Mucosa of stomach (tissue), 1 donor: ENCODE data around the gene TOP1.
"Not testable (repeated sequence)": the region's sequence is repeated elsewhere in the genome, so short reads cannot be mapped to it uniquely, and the experiment has no call there.

Experiments used
- H3K27me3 ChIP-seq: one replicate; pipeline ENCODE4 v1.7.0; 2013; ENCODE audit warnings: mild to moderate bottlenecking, low read length; ENCODE audit not compliant: control insufficient read depth, insufficient read depth
- H3K36me3 ChIP-seq: one replicate; pipeline ENCODE4 v1.7.0; 2013; ENCODE audit warnings: low read length; ENCODE audit not compliant: control insufficient read depth, insufficient read depth
- H3K4me1 ChIP-seq: one replicate; pipeline ENCODE4 v1.7.0; 2013; ENCODE audit warnings: mild to moderate bottlenecking, low read length; ENCODE audit not compliant: control insufficient read depth, insufficient read depth
- H3K4me3 ChIP-seq: one replicate; pipeline ENCODE4 v1.7.0; 2013; ENCODE audit warnings: low read length
- H3K9ac ChIP-seq: one replicate; pipeline ENCODE4 v1.7.0; 2013; ENCODE audit warnings: mild to moderate bottlenecking, low read length, moderate library complexity
- H3K9me3 ChIP-seq: one replicate; pipeline ENCODE4 v1.7.0; 2013; ENCODE audit warnings: mild to moderate bottlenecking, low read length, moderate library complexity; ENCODE audit not compliant: control insufficient read depth
- donor health status: Pancreatic carcinoma.

TOP1 gene

GRCh38 chr20:41116282-41116956, 87.8 kb downstream of the TOP1 start:
- no peak overlapping the region for H3K9ac ChIP-seq
- no peak overlapping the region for H3K4me3 ChIP-seq
- H3K27me3 ChIP-seq, result no peaks in the 10 kb centered on the region
- H3K36me3 ChIP-seq, result peaks cover 6% of the 10 kb centered on the region
- H3K9me3 ChIP-seq, result no peaks in the 10 kb centered on the region
- peaks cover 26% of the 10 kb centered on the region for H3K4me1 ChIP-seq

- H3K9me3 ChIP-seq, H3K36me3 ChIP-seq, H3K27me3 ChIP-seq, H3K9ac ChIP-seq, H3K4me3 ChIP-seq: not testable (repeated sequence)
- H3K4me1 ChIP-seq, result peaks cover 26% of the 10 kb centered on the region
These were observed 89.5 kb downstream of the TOP1 start for GRCh38 chr20:41118159-41118558.

- Histone ChIP-seq H3K27me3 (no peaks in the 10 kb centered on the region), H3K9me3 (no peaks in the 10 kb centered on the region), H3K4me1 (peaks cover 26% of the 10 kb centered on the region), H3K9ac (no peak overlapping the region), H3K36me3 (peaks cover 6% of the 10 kb centered on the region), H3K4me3 (no peak overlapping the region)
These were observed 90.0 kb downstream of the TOP1 start for GRCh38 chr20:41118632-41119031.

GRCh38 chr20:41119614-41120561, 91.3 kb downstream of the TOP1 start:
- H3K36me3 ChIP-seq, result peaks cover 6% of the 10 kb centered on the region
- H3K9ac ChIP-seq, result no peak overlapping the region
- H3K4me3 ChIP-seq, result no peak overlapping the region
- peaks cover 30% of the 10 kb centered on the region for H3K4me1 ChIP-seq
- no peaks in the 10 kb centered on the region for H3K27me3 ChIP-seq
- H3K9me3 ChIP-seq, result no peaks in the 10 kb centered on the region

GRCh38 chr20:41121399-41121798, 92.8 kb downstream of the TOP1 start:
- Histone ChIP-seq H3K9ac (no peak overlapping the region), H3K9me3 (no peaks in the 10 kb centered on the region), H3K4me3 (no peak overlapping the region), H3K4me1 (peaks cover 27% of the 10 kb centered on the region), H3K27me3 (no peaks in the 10 kb centered on the region), H3K36me3 (peaks cover 7% of the 10 kb centered on the region)

GRCh38 chr20:41123631-41124030, 95.0 kb downstream of the TOP1 start:
- Histone ChIP-seq H3K9ac (no peak overlapping the region), H3K27me3 (no peaks in the 10 kb centered on the region), H3K4me1 (peaks cover 18% of the 10 kb centered on the region), H3K9me3 (no peaks in the 10 kb centered on the region), H3K4me3 (no peak overlapping the region), H3K36me3 (peaks cover 7% of the 10 kb centered on the region)

GRCh38 chr20:41124451-41125094, 96.0 kb downstream of the TOP1 start:
- H3K36me3 ChIP-seq, result peaks cover 7% of the 10 kb centered on the region
- H3K9ac ChIP-seq, result no peak overlapping the region
- H3K4me3 ChIP-seq, result no peak overlapping the region
- H3K4me1 ChIP-seq, result peaks cover 16% of the 10 kb centered on the region
- H3K27me3 ChIP-seq, result no peaks in the 10 kb centered on the region
- H3K9me3 ChIP-seq, result no peaks in the 10 kb centered on the region

GRCh38 chr20:41125530-41126457, 97.2 kb downstream of the TOP1 start:
- no peaks in the 10 kb centered on the region for H3K27me3 ChIP-seq
- H3K9me3 ChIP-seq, result no peaks in the 10 kb centered on the region
- H3K4me1 ChIP-seq, result peaks cover 12% of the 10 kb centered on the region
- H3K36me3 ChIP-seq, result peaks cover 7% of the 10 kb centered on the region
- no peak overlapping the region for H3K9ac ChIP-seq
- no peak overlapping the region for H3K4me3 ChIP-seq

- H3K4me3 ChIP-seq, result no peak overlapping the region
- no peak overlapping the region for H3K9ac ChIP-seq
- H3K27me3 ChIP-seq, result no peaks in the 10 kb centered on the region
- peaks cover 7% of the 10 kb centered on the region for H3K36me3 ChIP-seq
- H3K4me1 ChIP-seq, result peaks cover 12% of the 10 kb centered on the region
- no peaks in the 10 kb centered on the region for H3K9me3 ChIP-seq
These were observed 98.1 kb downstream of the TOP1 start for GRCh38 chr20:41126719-41127118.

- H3K9me3 ChIP-seq, H3K4me3 ChIP-seq, H3K27me3 ChIP-seq, H3K36me3 ChIP-seq, H3K9ac ChIP-seq: not testable (repeated sequence)
- H3K4me1 ChIP-seq, result peaks cover 12% of the 10 kb centered on the region
These were observed 99.7 kb downstream of the TOP1 start for GRCh38 chr20:41128317-41128716.

GRCh38 chr20:41131594-41132387, 103.2 kb downstream of the TOP1 start:
- Histone ChIP-seq H3K4me1 (peaks cover 6% of the 10 kb centered on the region), H3K9ac (no peak overlapping the region), H3K27me3 (no peaks in the 10 kb centered on the region)

More at GRCh38 chr20:41131594-41132387, 103.2 kb downstream of the TOP1 start:
- H3K36me3 ChIP-seq, result no peaks in the 10 kb centered on the region
- H3K9me3 ChIP-seq, result no peaks in the 10 kb centered on the region
- no peak overlapping the region for H3K4me3 ChIP-seq
